ENCODE results near the gene PRKG1.

The PRKG1 gene

GRCh38 chr10:51892965-51893658 lies 818.8 kb downstream of the PRKG1 start:
- Histone ChIP-seq H3K27me3 (ENCODE audit: insufficient read depth, low read length, poor library complexity, severe bottlenecking) (no peaks in the 10 kb centered on the region), H3K9me3 (ENCODE audit: insufficient read depth, low read depth, low read length) (no peaks in the 10 kb centered on the region), H3K9ac (ENCODE audit: low read depth, low read length, poor library complexity, severe bottlenecking) (no peak overlapping the region), H3K9me2 (replicated peaks; ENCODE audit: low read depth, low read length) (no peaks in the 10 kb centered on the region), H2AFZ (ENCODE audit: low read length) (no peak overlapping the region), H3K4me2 (ENCODE audit: low read depth, low read length, poor library complexity, severe bottlenecking) (no peak overlapping the region), H4K20me1 (ENCODE audit: insufficient read depth, low read length, poor library complexity, severe bottlenecking) (no peaks in the 10 kb centered on the region), H3K79me2 (ENCODE audit: insufficient read depth, low read length) (no peaks in the 10 kb centered on the region), H3K4me1 (ENCODE audit: insufficient read depth, low read length, poor library complexity, severe bottlenecking) (no peaks in the 10 kb centered on the region), H3K4me3 (ENCODE audit: low read length, poor library complexity, severe bottlenecking) (no peak overlapping the region), H3K36me3 (ENCODE audit: insufficient read depth, low read length) (no peaks in the 10 kb centered on the region), H3F3A (ENCODE audit: low read depth) (no peaks in the 10 kb centered on the region)
- TF ChIP-seq EZH2phosphoT487 (IDR thresholded peaks at IDR 0.05; ENCODE audit: borderline replicate concordance) (no peak), CTCF (conservative IDR thresholded peaks at IDR 0.05; ENCODE audit: low read length) (peak; percentile 38)

- no peak overlapping the region for H2AFZ ChIP-seq (ENCODE audit: low read length)
- H3K27me3 ChIP-seq (ENCODE audit: insufficient read depth, low read length, poor library complexity, severe bottlenecking) = no peaks in the 10 kb centered on the region
Measured at GRCh38 chr10:51894771-51895578, 820.7 kb downstream of the PRKG1 start.

GRCh38 chr10:51896849-51897248 lies 822.6 kb downstream of the PRKG1 start:
- no peak overlapping the region for H3K9ac ChIP-seq (ENCODE audit: low read depth, low read length, poor library complexity, severe bottlenecking)

More at GRCh38 chr10:51894771-51895578, 820.7 kb downstream of the PRKG1 start:
- no peaks in the 10 kb centered on the region for H3K4me1 ChIP-seq (ENCODE audit: insufficient read depth, low read length, poor library complexity, severe bottlenecking)
- no peak for TF ChIP-seq EZH2phosphoT487 (IDR thresholded peaks at IDR 0.05; ENCODE audit: borderline replicate concordance)
- no peaks in the 10 kb centered on the region for H3F3A ChIP-seq (ENCODE audit: low read depth)
- no peaks in the 10 kb centered on the region for H4K20me1 ChIP-seq (ENCODE audit: insufficient read depth, low read length, poor library complexity, severe bottlenecking)
- H3K4me2 ChIP-seq (ENCODE audit: low read depth, low read length, poor library complexity, severe bottlenecking) = no peak overlapping the region
- no peak overlapping the region for H3K9ac ChIP-seq (ENCODE audit: low read depth, low read length, poor library complexity, severe bottlenecking)
- no peaks in the 10 kb centered on the region for H3K36me3 ChIP-seq (ENCODE audit: insufficient read depth, low read length)
- H3K9me3 ChIP-seq (ENCODE audit: insufficient read depth, low read depth, low read length) = no peaks in the 10 kb centered on the region
- H3K4me3 ChIP-seq (ENCODE audit: low read length, poor library complexity, severe bottlenecking) = no peak overlapping the region
- H3K79me2 ChIP-seq (ENCODE audit: insufficient read depth, low read length) = no peaks in the 10 kb centered on the region
- H3K9me2 ChIP-seq (replicated peaks; ENCODE audit: low read depth, low read length) = no peaks in the 10 kb centered on the region

More at GRCh38 chr10:51896849-51897248, 822.6 kb downstream of the PRKG1 start:
- Histone ChIP-seq H2AFZ (ENCODE audit: low read length) (no peak overlapping the region), H3K27me3 (ENCODE audit: insufficient read depth, low read length, poor library complexity, severe bottlenecking) (no peaks in the 10 kb centered on the region), H3K4me1 (ENCODE audit: insufficient read depth, low read length, poor library complexity, severe bottlenecking) (no peaks in the 10 kb centered on the region), H3K9me2 (replicated peaks; ENCODE audit: low read depth, low read length) (no peaks in the 10 kb centered on the region), H3K4me2 (ENCODE audit: low read depth, low read length, poor library complexity, severe bottlenecking) (no peak overlapping the region), H3K36me3 (ENCODE audit: insufficient read depth, low read length) (no peaks in the 10 kb centered on the region), H3K79me2 (ENCODE audit: insufficient read depth, low read length) (no peaks in the 10 kb centered on the region), H3F3A (ENCODE audit: low read depth) (no peaks in the 10 kb centered on the region), H4K20me1 (ENCODE audit: insufficient read depth, low read length, poor library complexity, severe bottlenecking) (no peaks in the 10 kb centered on the region), H3K9me3 (ENCODE audit: insufficient read depth, low read depth, low read length) (no peaks in the 10 kb centered on the region), H3K4me3 (ENCODE audit: low read length, poor library complexity, severe bottlenecking) (no peak overlapping the region)
- TF ChIP-seq CTCF (conservative IDR thresholded peaks at IDR 0.05; ENCODE audit: low read length) (no peak), EZH2phosphoT487 (IDR thresholded peaks at IDR 0.05; ENCODE audit: borderline replicate concordance) (no peak)

All from Loucy (cell line).